Body of pancreas (tissue), 4 donors: ENCODE data around the gene CKAP4.

Experiments
- POLR2A ChIP-seq, 3 donors: fragments of 450-650 bp; IDR thresholded peaks; one replicate each; pipeline ENCODE4 v1.6.1; 2016; ENCODE audit warnings: antibody characterized with exemption in 3 of 3, mild to moderate bottlenecking in 2 of 3
- TF ChIP-seq, protein P1 (sequence below), 7 experiments: fragments of 450-650 bp in 4 of 7; fragments of 200-600 bp in 3 of 7; sonication (generic) in 3 of 7; IDR thresholded peaks; one replicate each; pipeline ENCODE4 v1.5.1; 2016 to 2019; ENCODE audit warnings: antibody characterized with exemption in 7 of 7

DNA sequence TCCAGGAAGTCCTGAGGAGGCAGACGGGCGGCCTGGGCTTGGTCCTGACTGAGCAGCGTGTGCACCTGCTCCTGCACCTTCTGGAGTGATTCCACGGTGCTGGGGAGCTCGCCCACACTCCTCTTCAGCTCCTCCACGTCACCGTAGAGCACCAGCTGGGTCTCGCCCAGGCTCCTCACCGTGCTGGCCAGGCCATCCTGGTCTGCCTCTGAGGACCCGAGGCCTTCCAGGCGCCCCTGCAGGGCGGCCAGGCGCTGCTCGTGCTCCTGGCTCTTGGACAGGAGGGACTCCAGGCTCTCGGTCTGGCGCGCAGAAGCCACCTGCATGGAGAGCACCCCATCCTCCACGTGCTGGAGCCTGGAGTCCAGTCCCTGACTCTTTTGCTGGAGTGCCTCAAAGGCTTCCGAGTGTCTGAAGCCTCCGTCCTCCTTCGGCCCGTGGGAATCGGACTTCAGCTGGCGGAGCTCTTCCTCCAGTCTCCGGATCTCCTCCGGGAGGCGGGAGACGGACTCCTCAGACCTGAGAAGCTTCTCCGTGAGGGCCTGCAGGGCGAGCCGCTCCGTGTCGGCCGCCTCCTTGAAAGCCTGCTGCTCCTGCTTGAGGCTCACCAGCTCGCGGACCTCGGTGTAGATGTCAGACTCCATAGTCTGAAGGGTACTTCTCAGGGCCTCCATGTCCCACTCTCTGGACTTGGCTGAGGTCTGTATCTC, 8.4 kb downstream of the CKAP4 start:
- no peak for TF ChIP-seq POLR2A (IDR thresholded peaks at IDR 0.05)
- TF ChIP-seq, protein P1, sequence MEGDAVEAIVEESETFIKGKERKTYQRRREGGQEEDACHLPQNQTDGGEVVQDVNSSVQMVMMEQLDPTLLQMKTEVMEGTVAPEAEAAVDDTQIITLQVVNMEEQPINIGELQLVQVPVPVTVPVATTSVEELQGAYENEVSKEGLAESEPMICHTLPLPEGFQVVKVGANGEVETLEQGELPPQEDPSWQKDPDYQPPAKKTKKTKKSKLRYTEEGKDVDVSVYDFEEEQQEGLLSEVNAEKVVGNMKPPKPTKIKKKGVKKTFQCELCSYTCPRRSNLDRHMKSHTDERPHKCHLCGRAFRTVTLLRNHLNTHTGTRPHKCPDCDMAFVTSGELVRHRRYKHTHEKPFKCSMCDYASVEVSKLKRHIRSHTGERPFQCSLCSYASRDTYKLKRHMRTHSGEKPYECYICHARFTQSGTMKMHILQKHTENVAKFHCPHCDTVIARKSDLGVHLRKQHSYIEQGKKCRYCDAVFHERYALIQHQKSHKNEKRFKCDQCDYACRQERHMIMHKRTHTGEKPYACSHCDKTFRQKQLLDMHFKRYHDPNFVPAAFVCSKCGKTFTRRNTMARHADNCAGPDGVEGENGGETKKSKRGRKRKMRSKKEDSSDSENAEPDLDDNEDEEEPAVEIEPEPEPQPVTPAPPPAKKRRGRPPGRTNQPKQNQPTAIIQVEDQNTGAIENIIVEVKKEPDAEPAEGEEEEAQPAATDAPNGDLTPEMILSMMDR (IDR thresholded peaks at IDR 0.05), result no peak
